NCI-H345 treated with DMSO at 0.1 percent for 48 hours (cell line): ENCODE measurements around the gene ZNF573.

Source experiments
- DNase-seq: peaks from one replicate; lab custom pipeline; 2025; ENCODE audit not compliant: unreplicated experiment; lab: John Stamatoyannopoulos, UW

ZNF573 gene

DNA sequence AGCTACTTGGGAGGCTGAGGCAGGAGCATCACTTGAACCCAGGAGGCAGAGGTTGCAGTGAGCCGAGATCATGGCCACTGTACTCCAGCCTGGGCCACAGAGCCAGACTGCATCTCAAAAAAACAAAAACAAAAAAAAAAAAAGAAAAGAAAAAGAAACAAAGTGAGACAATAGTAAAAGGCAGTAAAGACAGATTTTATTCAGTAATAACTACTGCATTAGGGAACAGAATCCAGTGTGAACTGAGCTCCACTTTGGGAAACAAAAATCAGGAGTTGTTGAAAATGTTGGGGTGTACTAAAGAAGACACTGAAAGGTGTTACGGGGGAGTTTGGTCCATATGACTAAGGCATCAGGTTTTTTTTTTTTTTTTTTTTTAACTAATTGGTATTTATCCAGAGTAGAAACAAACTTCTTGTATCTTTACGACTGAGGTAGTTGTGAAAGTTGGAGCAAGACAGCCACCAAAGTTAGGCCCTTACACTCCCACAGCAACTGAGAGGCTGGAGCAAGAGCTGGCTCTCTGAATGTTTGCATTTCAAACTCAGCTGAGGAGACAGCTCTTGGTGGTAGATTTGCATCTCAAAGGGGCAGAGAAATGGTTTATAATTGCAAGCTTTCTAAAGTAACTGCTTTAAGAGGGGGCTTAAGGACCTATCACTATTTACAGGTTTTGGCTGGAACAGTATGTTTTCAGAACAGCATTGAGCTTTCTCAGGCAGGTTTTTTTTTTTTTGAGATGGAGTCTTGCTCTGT, 84.1 kb downstream of the ZNF573 start:
- no peak for DNase-seq

DNA sequence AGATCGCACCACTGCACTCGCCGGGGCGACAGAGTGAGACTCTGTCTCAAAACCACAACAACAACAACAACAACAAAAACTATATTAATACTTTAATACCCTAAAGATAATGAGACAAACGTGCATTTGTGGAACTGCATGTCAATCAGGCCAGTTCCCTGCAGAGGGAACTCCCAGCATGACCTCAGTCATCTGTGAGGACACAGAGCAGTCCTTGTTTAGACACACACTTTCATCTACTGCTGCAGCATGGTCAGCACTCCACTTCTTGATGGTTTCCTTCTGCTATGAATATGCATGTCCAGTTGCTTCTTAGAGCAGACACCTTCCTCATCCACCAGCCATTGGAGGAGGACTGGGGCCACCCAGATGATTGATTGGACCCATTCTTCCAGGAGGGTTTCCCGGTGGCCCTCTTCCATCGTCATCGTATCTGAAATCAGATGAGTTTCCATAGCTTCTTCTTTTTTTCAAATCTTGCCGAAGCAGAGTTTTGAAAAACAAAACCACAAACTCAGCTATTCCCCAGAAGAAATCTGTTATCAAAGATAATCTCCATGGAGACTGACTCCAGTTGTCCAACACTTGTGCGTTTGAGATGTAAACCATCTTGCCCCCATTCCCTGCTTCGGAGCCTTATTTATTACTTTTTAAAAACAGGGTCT, 86.3 kb downstream of the ZNF573 start:
- no peak for DNase-seq

DNA sequence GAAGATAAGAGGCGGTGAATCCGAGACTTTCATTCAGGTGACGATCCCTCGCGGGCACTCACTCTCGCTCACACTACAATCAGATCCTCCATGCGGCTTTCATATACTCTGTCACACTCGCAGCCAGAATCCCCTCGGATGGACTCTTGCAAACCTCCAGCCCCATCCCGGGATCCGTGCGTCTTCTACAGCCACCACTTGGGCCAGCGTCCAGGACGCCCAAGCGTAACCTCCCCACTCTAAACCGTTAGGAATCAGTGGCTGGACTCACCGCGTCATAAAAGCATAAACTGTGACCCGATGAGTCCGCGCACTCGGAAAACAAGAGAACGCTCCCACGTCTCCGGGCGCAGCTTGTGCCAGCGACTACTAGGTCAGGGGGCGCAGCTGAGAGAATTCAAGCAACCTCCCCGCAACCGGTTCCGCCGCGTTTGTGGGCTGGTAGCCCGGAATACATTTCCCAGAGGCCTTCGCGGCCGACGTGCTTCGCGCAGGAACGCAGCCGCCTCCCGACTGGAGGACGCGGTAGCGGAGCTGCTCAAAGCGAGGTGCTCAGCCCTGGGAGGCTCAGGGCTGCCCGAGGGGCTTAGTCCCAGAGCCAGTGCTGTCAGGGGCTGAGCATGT, 87.4 kb downstream of the ZNF573 start:
- peak; percentile 16 for DNase-seq
